HepG2 (cell line): ENCODE measurements around the gene GLIS1. TPM values are rescaled to one million over a fixed set of nuclear protein-coding genes. Genes with fewer than 3 reads are reported as not detected.

ENCODE experiments used
- ATAC-seq: fragments of 200-7000 bp; cut with Tn5 transposase; 3 replicates; pipeline ENCODE4 v1.9.1; 2020; ENCODE audit warnings: mild to moderate bottlenecking, moderate library complexity
- BruUV-seq: library from RNA; stranded (reverse); fragments of 400-500 nt; replicated peaks from 2 replicates; lab custom pipeline; 2021; lab: Mats Ljungman, UMichigan
- CTCF ChIA-PET: fragments of 300-600 bp; formaldehyde crosslinking; extraction: SDS; loops from one replicate; lab custom pipeline; 2021; ENCODE audit warnings: low total read pairs, inconsistent platforms, low intra/inter-chr PET ratio; lab: Yijun Ruan, JAX
- POLR2A ChIA-PET: fragments of 350-600 bp; sonication (Branson Sonifier 250); formaldehyde crosslinking; loops from one replicate; lab custom pipeline; 2020; ENCODE audit warnings: antibody characterized with exemption, inconsistent platforms; lab: Yijun Ruan, JAX
- DNase-seq: peaks from one replicate; pipeline ENCODE4 v3.0.0-alpha.2; 2015; ENCODE audit warnings: low spot score
- FAIRE-seq: peaks from 3 replicates; lab custom pipeline; 2011; peaks lifted over from hg19 to GRCh38; lab: Jason Lieb, UNC
- H2AFZ ChIP-seq: one replicate; pipeline ENCODE4 v1.6.1; 2011; ENCODE audit warnings: low read length, inconsistent platforms
- H3K27ac ChIP-seq: fragments of 300-600 bp; 3 replicates; pipeline ENCODE4 v1.8.0; 2011; ENCODE audit warnings: mixed run types, mild to moderate bottlenecking, mixed read lengths, low read length, inconsistent platforms; ENCODE audit not compliant: insufficient read depth; ENCODE audit errors: extremely low read length
- H3K27me3 ChIP-seq, 2 experiments: fragments of 200-600 bp in 1 of 2; 2 replicates in 1 of 2; 3 replicates in 1 of 2; pipeline versions ENCODE4 v1.6.0 to v1.8.0; 2011; ENCODE audit warnings: low read length in 2 of 2, mild to moderate bottlenecking in 2 of 2, moderate library complexity in 2 of 2, inconsistent platforms in 1 of 2; ENCODE audit not compliant: insufficient read depth in 2 of 2, control insufficient read depth in 1 of 2
- H3K36me3 ChIP-seq, 2 experiments: fragments of 200-600 bp in 1 of 2; replicated peaks in 1 of 2; 2 replicates in 1 of 2; 3 replicates in 1 of 2; pipeline versions ENCODE4 v1.5.1 to v1.8.0; 2011; ENCODE audit warnings: low read length in 2 of 2, inconsistent platforms in 1 of 2; ENCODE audit not compliant: insufficient read depth in 2 of 2, control insufficient read depth in 1 of 2
- H3K4me1 ChIP-seq: 2 replicates; pipeline ENCODE4 v1.5.1; 2012; ENCODE audit warnings: low read length, inconsistent platforms; ENCODE audit not compliant: insufficient read depth
- H3K4me2 ChIP-seq: 2 replicates; pipeline ENCODE4 v1.6.0; 2011; ENCODE audit warnings: low read depth, low read length, inconsistent platforms
- H3K4me3 ChIP-seq, 3 experiments: fragments of 200-600 bp in 1 of 3; sonication (generic), shearing (Covaris generic) in 1 of 3; replicated peaks in 1 of 3; 2 replicates each; pipeline ENCODE4 v1.5.1; 2011 to 2016; ENCODE audit warnings: low read length in 3 of 3, inconsistent platforms in 2 of 3, low read depth in 2 of 3, mild to moderate bottlenecking in 2 of 3, control low read depth in 1 of 3, mixed read lengths in 1 of 3; ENCODE audit not compliant: insufficient read depth in 1 of 3
- H3K79me2 ChIP-seq: one replicate; pipeline ENCODE4 v1.6.1; 2011; ENCODE audit warnings: low read length, inconsistent platforms; ENCODE audit not compliant: insufficient read depth
- H3K9ac ChIP-seq: 2 replicates; pipeline ENCODE4 v1.6.0; 2011; ENCODE audit warnings: mild to moderate bottlenecking, low read depth, low read length, inconsistent platforms; ENCODE audit not compliant: insufficient read depth
- H3K9me3 ChIP-seq: 2 replicates; pipeline ENCODE4 v1.5.1; 2012; ENCODE audit warnings: mild to moderate bottlenecking, low read length
- H4K20me1 ChIP-seq: 2 replicates; pipeline ENCODE4 v1.6.0; 2011; ENCODE audit warnings: inconsistent platforms, mild to moderate bottlenecking, low read length, moderate library complexity; ENCODE audit not compliant: insufficient read depth
- HES4 ChIP-seq: sonication (generic); formaldehyde crosslinking; IDR thresholded peaks from 2 replicates; pipeline ENCODE4 v1.9.0; 2021; ENCODE audit warnings: mild to moderate bottlenecking, missing genetic modification reagents, borderline replicate concordance
- IRX3 ChIP-seq: sonication (generic); formaldehyde crosslinking; IDR thresholded peaks from 2 replicates; pipeline ENCODE4 v1.8.1; 2023; ENCODE audit warnings: mild to moderate bottlenecking, low read depth, missing genetic modification reagents, borderline replicate concordance
- MLXIP ChIP-seq: sonication (generic); formaldehyde crosslinking; IDR thresholded peaks from 2 replicates; pipeline ENCODE4 v1.9.0; 2021; ENCODE audit warnings: missing genetic modification reagents, borderline replicate concordance
- RBM39 ChIP-seq: fragments of 200-400 bp; formaldehyde crosslinking; IDR thresholded peaks from one replicate; pipeline ENCODE4 v1.6.1; 2018; ENCODE audit warnings: antibody characterized with exemption, mild to moderate bottlenecking, low read depth, low read length; ENCODE audit not compliant: poor library complexity, severe bottlenecking
- SP140L ChIP-seq: sonication (generic); formaldehyde crosslinking; IDR thresholded peaks from 2 replicates; pipeline ENCODE4 v1.4.0; 2020; ENCODE audit warnings: missing genetic modification reagents, borderline replicate concordance
- ZBTB37 ChIP-seq: sonication (generic); formaldehyde crosslinking; IDR thresholded peaks from 2 replicates; pipeline ENCODE4 v1.4.0; 2020; ENCODE audit warnings: mild to moderate bottlenecking, missing genetic modification reagents
- ZBTB49 ChIP-seq: sonication (generic); formaldehyde crosslinking; IDR thresholded peaks from 2 replicates; pipeline ENCODE4 v1.4.0; 2020; ENCODE audit warnings: missing genetic modification reagents, borderline replicate concordance
- ZNF3 ChIP-seq: IDR thresholded peaks from 2 replicates; pipeline ENCODE4 v1.7.0; 2017; ENCODE audit warnings: inconsistent platforms
- ZNF775 ChIP-seq: sonication (generic); formaldehyde crosslinking; IDR thresholded peaks from 2 replicates; pipeline ENCODE4 v1.4.0; 2020; ENCODE audit warnings: missing genetic modification reagents, mild to moderate bottlenecking, moderate library complexity, borderline replicate concordance
- WGBS: methylation state at CpG from one replicate; pipeline ENCODE4 v1.1.6; 2017; ENCODE audit warnings: low lambda C conversion rate; 5-methylcytosine and 5-hydroxymethylcytosine counted together
- in situ Hi-C: cut with HindIII; loops from 2 replicates; pipeline ENCODE4 v1.10.0; 2017; ENCODE audit warnings: low pct_unique_long_range_greater_than_20kb; ENCODE audit not compliant: extremely low pct_ligation_motif_present
- intact Hi-C: fragments of 100-400 bp; cut with micrococcal nuclease; formaldehyde crosslinking; loops from one replicate; pipeline ENCODE4 v1.10.0; 2022; ENCODE audit not compliant: unreplicated experiment
- polyA plus RNA-seq, 8 experiments: library from polyadenylated mRNA; depleted of rRNA in 3 of 8; stranded (reverse) in 7 of 8; unstranded in 1 of 8; fragments of >200 nt; fragmentation: Illumina TruSeq in 4 of 8; extraction: Trizol in 4 of 8; gene quantifications; 2 replicates each; pipeline versions ENCODE4 v1.2.1 to v1.2.3, GENCODE V29; 2011 to 2016; ENCODE audit warnings: low read depth in 4 of 8, missing spikeins in 1 of 8, mixed read lengths in 1 of 8; ENCODE audit not compliant: insufficient read depth in 1 of 8
- total RNA-seq, 5 experiments: library from RNA; depleted of rRNA; stranded (reverse); fragments of >200 nt; fragmentation: Illumina TruSeq; extraction: Trizol; gene quantifications; 2 replicates each; pipeline ENCODE4 v1.2.3, GENCODE V29; 2016; ENCODE audit warnings: low read depth in 1 of 5

Gene GLIS1
- total and polyA plus RNA-seq, 2 of the 13 experiments (the other 11 are each of a cell fraction or from before 2014, with no cell fraction given): 0.03 TPM; not detected in 1

GRCh38 chr1:53625766-53626520 is 113.0 kb downstream of the GLIS1 start (continued):
- TF ChIP-seq MLXIP (CRISPR knock-in tag) (no peak), ZBTB37 (CRISPR knock-in tag) (no peak), HES4 (CRISPR knock-in tag) (no peak)

- BruUV-seq: no TSS peak
- WGBS: 15% methylated on average over 2 of the region's 2 CpGs
- no peak for ATAC-seq
Observed at GRCh38 chr1:53625049-53625448, 113.9 kb downstream of the GLIS1 start.

More at GRCh38 chr1:53625049-53625448, 113.9 kb downstream of the GLIS1 start:
- Histone ChIP-seq H3K9me3 (no peaks in the 10 kb centered on the region), H3K9ac (no peak overlapping the region), H3K79me2 (no peaks in the 10 kb centered on the region), H3K4me3 (no peak overlapping the region), H3K27ac (no peak overlapping the region), H4K20me1 (no peaks in the 10 kb centered on the region), H3K4me1 (no peaks in the 10 kb centered on the region), H2AFZ (no peak overlapping the region), H3K27me3 (peaks cover 4 to 35% of the 10 kb centered on the region in 2 experiments; a peak in 4 of 5 replicates), H3K36me3 (no peaks in the 10 kb centered on the region), H3K4me2 (no peak overlapping the region)
- ChIA-PET CTCF (no interaction called here), POLR2A (no interaction called here)
- in situ Hi-C loops: no loop called here
- no peak for FAIRE-seq
- TF ChIP-seq SP140L (CRISPR knock-in tag): no peak
- no peak for TF ChIP-seq IRX3 (CRISPR knock-in tag)
- TF ChIP-seq ZNF3 (CRISPR knock-in tag): no peak
- no peak for TF ChIP-seq ZNF775
- no peak for TF ChIP-seq RBM39
- no peak for TF ChIP-seq ZBTB49 (CRISPR knock-in tag)
- intact Hi-C loops: no loop called here
- no peak for DNase-seq
